Endothelial cell of umbilical vein (primary cell): ENCODE data around the gene KIAA1671. TPM values are rescaled to one million over a fixed set of nuclear protein-coding genes. Genes with fewer than 3 reads are reported as not detected.

Experiments
- BruUV-seq: library from RNA; stranded (reverse); fragments of 400-500 nt; replicated peaks from 2 replicates; lab custom pipeline; 2021; lab: Mats Ljungman, UMichigan
- CTCF ChIA-PET: fragments of 300-600, 350-600 bp; sonication (Branson Sonifier 250); formaldehyde crosslinking; loops from one replicate; lab custom pipeline; 2021; ENCODE audit warnings: antibody characterized with exemption, inconsistent platforms; lab: Charles Lee
- POLR2A ChIA-PET: fragments of 300-600, 350-600 bp; sonication (Branson Sonifier 250); formaldehyde crosslinking; loops from one replicate; lab custom pipeline; 2021; ENCODE audit warnings: antibody characterized with exemption, inconsistent platforms; lab: Charles Lee
- DNase-seq: peaks from one replicate; pipeline ENCODE4 v3.0.0-alpha.2; 2011; ENCODE audit warnings: low read depth, low spot score
- FAIRE-seq: peaks from 2 replicates; lab custom pipeline; 2011; peaks lifted over from hg19 to GRCh38; lab: Jason Lieb, UNC
- H2AFZ ChIP-seq: 2 replicates; pipeline ENCODE4 v1.6.0; 2012; ENCODE audit warnings: low read depth, low read length, control low read depth, inconsistent platforms
- H3K27ac ChIP-seq: 2 replicates; pipeline ENCODE4 v1.5.1; 2011; ENCODE audit warnings: low read depth, mild to moderate bottlenecking, control low read depth, low read length, moderate library complexity; ENCODE audit not compliant: insufficient read depth
- H3K27me3 ChIP-seq, 2 experiments: 2 replicates each; pipeline versions ENCODE4 v1.6.0 to v1.6.1; 2011; ENCODE audit warnings: low read length in 2 of 2, mixed read lengths in 1 of 2; ENCODE audit not compliant: control insufficient read depth in 2 of 2, insufficient read depth in 2 of 2
- H3K36me3 ChIP-seq, 2 experiments: 2 replicates in 1 of 2; 3 replicates in 1 of 2; pipeline ENCODE4 v1.5.1; 2011; ENCODE audit warnings: low read length in 2 of 2, mild to moderate bottlenecking in 1 of 2, moderate library complexity in 1 of 2; ENCODE audit not compliant: control insufficient read depth in 2 of 2, insufficient read depth in 2 of 2; ENCODE audit errors: extremely low read depth in 1 of 2
- H3K4me1 ChIP-seq: 3 replicates; pipeline ENCODE4 v1.5.1; 2011; ENCODE audit warnings: mild to moderate bottlenecking, low read length; ENCODE audit not compliant: control insufficient read depth, insufficient read depth; ENCODE audit errors: extremely low read depth
- H3K4me2 ChIP-seq: 2 replicates; pipeline ENCODE4 v1.6.1; 2011; ENCODE audit warnings: low read length, control low read depth, mixed read lengths; ENCODE audit not compliant: insufficient read depth
- H3K4me3 ChIP-seq, 3 experiments: fragments of 200-600 bp in 1 of 3; sonication (generic), shearing (Covaris generic) in 1 of 3; replicated peaks in 1 of 3; 2 replicates each; pipeline ENCODE4 v1.5.1; 2011 to 2016; ENCODE audit warnings: control low read depth in 3 of 3, low read length in 3 of 3, mild to moderate bottlenecking in 2 of 3, inconsistent platforms in 1 of 3, low read depth in 1 of 3, moderate library complexity in 1 of 3; ENCODE audit not compliant: insufficient read depth in 1 of 3
- H3K79me2 ChIP-seq: 2 replicates; pipeline ENCODE4 v1.6.0; 2012; ENCODE audit warnings: low read length, inconsistent platforms; ENCODE audit not compliant: control insufficient read depth, insufficient read depth
- H3K9ac ChIP-seq: replicated peaks from 2 replicates; pipeline ENCODE3; 2011; ENCODE audit warnings: low read length, control low read depth; ENCODE audit not compliant: insufficient read depth; ENCODE audit errors: extremely low read depth
- H3K9me1 ChIP-seq: replicated peaks from 3 replicates; pipeline ENCODE4 v1.6.0; 2011; ENCODE audit warnings: mild to moderate bottlenecking, low read length; ENCODE audit not compliant: control insufficient read depth, insufficient read depth; ENCODE audit errors: extremely low read depth
- H3K9me3 ChIP-seq: replicated peaks from 2 replicates; pipeline ENCODE4 v1.5.1; 2012; ENCODE audit warnings: low read length, inconsistent platforms; ENCODE audit not compliant: control insufficient read depth, insufficient read depth
- H4K20me1 ChIP-seq: replicated peaks from 2 replicates; pipeline ENCODE3; 2011; ENCODE audit warnings: mild to moderate bottlenecking, low read length; ENCODE audit not compliant: control insufficient read depth, insufficient read depth; ENCODE audit errors: extremely low read depth
- EZH2 ChIP-seq: IDR thresholded peaks from 2 replicates; pipeline ENCODE4 v1.6.1; 2012; ENCODE audit warnings: borderline replicate concordance, low read depth, mild to moderate bottlenecking, moderate library complexity, low read length, inconsistent platforms; ENCODE audit not compliant: severe bottlenecking
- FOS ChIP-seq: IDR thresholded peaks from 2 replicates; pipeline ENCODE4 v1.6.1; 2011; ENCODE audit warnings: mild to moderate bottlenecking, low read length, moderate library complexity, borderline replicate concordance; ENCODE audit not compliant: insufficient read depth
- GATA2 ChIP-seq: IDR thresholded peaks from 2 replicates; pipeline ENCODE4 v1.7.0; 2011; ENCODE audit warnings: low read depth, mild to moderate bottlenecking, moderate library complexity, mixed read lengths, low read length; ENCODE audit not compliant: insufficient read length, insufficient read depth
- JUN ChIP-seq: IDR thresholded peaks from 2 replicates; pipeline ENCODE4 v1.6.1; 2011; ENCODE audit warnings: borderline replicate concordance, low read depth; ENCODE audit not compliant: insufficient read length, insufficient read depth
- MYC ChIP-seq: IDR thresholded peaks from one replicate; pipeline ENCODE4 v1.6.1; 2011; ENCODE audit warnings: mild to moderate bottlenecking, low read depth, low read length
- POLR2A ChIP-seq: IDR thresholded peaks from 2 replicates; pipeline ENCODE4 v1.6.1; 2012; ENCODE audit warnings: low read depth, mild to moderate bottlenecking, control low read depth, low read length
- POLR2AphosphoS5 ChIP-seq: IDR thresholded peaks from 2 replicates; pipeline ENCODE4 v1.6.1; 2012; ENCODE audit warnings: low read depth, mild to moderate bottlenecking, control low read depth, low read length, moderate library complexity; ENCODE audit not compliant: insufficient read depth
- dilution Hi-C: fragments of 300-500 bp; cut with MboI; formaldehyde crosslinking; loops from one replicate; pipeline ENCODE4 v1.15.0; 2019; ENCODE audit warnings: low sequenced_read_pairs; ENCODE audit not compliant: extremely low pct_ligation_motif_present
- intact Hi-C: fragments of 100-400 bp; cut with micrococcal nuclease; formaldehyde crosslinking; loops from one replicate; pipeline ENCODE4 v1.10.0; 2022
- polyA plus RNA-seq, 4 experiments: library from polyadenylated mRNA; depleted of rRNA in 3 of 4; stranded (reverse) in 3 of 4; unstranded in 1 of 4; fragments of >200 nt; gene quantifications; 2 replicates each; pipeline versions ENCODE4 v1.2.1 to v1.2.3, GENCODE V29; 2011 to 2012; ENCODE audit warnings: missing spikeins in 1 of 4
- total RNA-seq: library from RNA; stranded (reverse); gene quantifications from 2 replicates; pipeline ENCODE4 v1.2.3, GENCODE V29; 2021
- TF ChIP-seq, protein P1 (sequence below): IDR thresholded peaks from 2 replicates; pipeline ENCODE4 v1.6.1; 2011; ENCODE audit not compliant: insufficient read depth, insufficient read length
- TF ChIP-seq, protein P2 (sequence below), 2 donors: IDR thresholded peaks; 1 replicate in 1 of 2; 2 replicates in 1 of 2; pipeline ENCODE4 v1.5.1; 2011; ENCODE audit warnings: low read length in 2 of 2, mild to moderate bottlenecking in 2 of 2, moderate library complexity in 2 of 2, control low read depth in 1 of 2, inconsistent platforms in 1 of 2, low read depth in 1 of 2; ENCODE audit not compliant: insufficient read depth in 1 of 2; ENCODE audit errors: extremely low read depth in 1 of 2

KIAA1671 gene
- total and polyA plus RNA-seq, 2 donors (not counting 3 experiments of a cell fraction or from before 2014, with no cell fraction given) = 23.1 to 85.1 TPM

DNA sequence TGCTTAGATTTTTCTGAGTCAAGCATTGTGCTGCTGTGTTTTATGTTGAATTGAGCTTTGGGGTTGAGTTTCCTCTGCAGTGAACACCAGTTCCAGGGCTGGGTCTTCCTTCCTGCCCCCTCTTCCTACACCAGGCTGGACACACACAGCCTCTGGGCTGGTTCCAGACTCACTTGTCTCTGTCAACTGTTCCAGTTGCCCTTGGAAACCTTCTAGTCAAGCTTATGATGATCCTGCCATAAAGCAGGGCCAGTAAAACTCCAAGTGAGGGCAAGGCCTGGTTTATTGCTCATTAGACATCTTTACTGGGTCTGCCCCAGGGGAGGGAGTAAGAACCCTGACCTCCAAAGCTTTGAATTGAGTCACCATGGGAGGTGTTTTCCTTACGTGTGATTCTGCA lies 61.1 kb downstream of the KIAA1671 start:
- Histone ChIP-seq H3K9me1 (no peaks in the 10 kb centered on the region), H2AFZ (no peak overlapping the region), H3K4me3 (no peak overlapping the region), H3K4me1 (peaks cover 30% of the 10 kb centered on the region), H3K4me2 (peak overlapping the region; percentile 55), H3K27ac (peak overlapping the region; percentile 55), H4K20me1 (no peaks in the 10 kb centered on the region), H3K79me2 (peaks cover 8% of the 10 kb centered on the region), H3K27me3 (no peaks in the 10 kb centered on the region), H3K9ac (no peak overlapping the region), H3K9me3 (no peaks in the 10 kb centered on the region), H3K36me3 (no peaks in the 10 kb centered on the region)
- DNase-seq (peak; percentile 74), FAIRE-seq (peak; percentile 79)
- TF ChIP-seq FOS = no peak
- no peak for TF ChIP-seq MYC
- TF ChIP-seq POLR2AphosphoS5 = no peak
- TF ChIP-seq POLR2A = no peak
- no peak for TF ChIP-seq EZH2
- TF ChIP-seq GATA2 = no peak
- TF ChIP-seq, protein P1, sequence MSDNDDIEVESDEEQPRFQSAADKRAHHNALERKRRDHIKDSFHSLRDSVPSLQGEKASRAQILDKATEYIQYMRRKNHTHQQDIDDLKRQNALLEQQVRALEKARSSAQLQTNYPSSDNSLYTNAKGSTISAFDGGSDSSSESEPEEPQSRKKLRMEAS = no peak
- no peak for TF ChIP-seq JUN
- TF ChIP-seq, protein P2, sequence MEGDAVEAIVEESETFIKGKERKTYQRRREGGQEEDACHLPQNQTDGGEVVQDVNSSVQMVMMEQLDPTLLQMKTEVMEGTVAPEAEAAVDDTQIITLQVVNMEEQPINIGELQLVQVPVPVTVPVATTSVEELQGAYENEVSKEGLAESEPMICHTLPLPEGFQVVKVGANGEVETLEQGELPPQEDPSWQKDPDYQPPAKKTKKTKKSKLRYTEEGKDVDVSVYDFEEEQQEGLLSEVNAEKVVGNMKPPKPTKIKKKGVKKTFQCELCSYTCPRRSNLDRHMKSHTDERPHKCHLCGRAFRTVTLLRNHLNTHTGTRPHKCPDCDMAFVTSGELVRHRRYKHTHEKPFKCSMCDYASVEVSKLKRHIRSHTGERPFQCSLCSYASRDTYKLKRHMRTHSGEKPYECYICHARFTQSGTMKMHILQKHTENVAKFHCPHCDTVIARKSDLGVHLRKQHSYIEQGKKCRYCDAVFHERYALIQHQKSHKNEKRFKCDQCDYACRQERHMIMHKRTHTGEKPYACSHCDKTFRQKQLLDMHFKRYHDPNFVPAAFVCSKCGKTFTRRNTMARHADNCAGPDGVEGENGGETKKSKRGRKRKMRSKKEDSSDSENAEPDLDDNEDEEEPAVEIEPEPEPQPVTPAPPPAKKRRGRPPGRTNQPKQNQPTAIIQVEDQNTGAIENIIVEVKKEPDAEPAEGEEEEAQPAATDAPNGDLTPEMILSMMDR (IDR thresholded peaks at IDR 0.05; ENCODE audit: extremely low read depth in 1 of 2, insufficient read depth in 1 of 2, low read depth in 1 of 2, low read length in 2 of 2) = no peak
- ChIA-PET POLR2A (interaction anchor here (0.8 to 1.2 kb wide), 3 partner anchors 9 to 31 kb away, joined by 3 to 4 read pairs (median 3); no protein-coding TSS in a partner anchor), CTCF (interaction anchor here (1.0 to 2.1 kb wide), 11 partner anchors 11 to 60 kb away, joined by 3 to 12 read pairs (median 5); no protein-coding TSS in a partner anchor)
- no TSS peak for BruUV-seq
- intact Hi-C loops = loop anchor here (1.0 kb wide), 1 partner anchor 11 kb away; no protein-coding TSS in a partner anchor
- dilution Hi-C loops = no loop called here
